ENCODE measurements around the gene AFDN. TPM values are rescaled to one million over a fixed set of nuclear protein-coding genes. Genes with fewer than 3 reads are reported as not detected.

AFDN gene
- total RNA-seq, 4 donors from 2014 or later: 133 to 391 (median 148) TPM

GRCh38 chr6:168002804-168003203, 176.1 kb downstream of the AFDN start:
- Histone ChIP-seq H3K4me1 (peaks cover 5% of the 10 kb centered on the region), H3K36me3 (no peaks in the 10 kb centered on the region), H3K4me3 (no peak overlapping the region), H3K27me3 (peaks cover 5% of the 10 kb centered on the region), H3K9me3 (no peaks in the 10 kb centered on the region), H3K27ac (no peak overlapping the region)
- WGBS: 85% methylated on average over 6 of the region's 6 CpGs
- DNase-seq (ENCODE audit: low spot score in 2 of 2): no peak
- TF ChIP-seq POLR2AphosphoS5 (IDR thresholded peaks at IDR 0.05) (no peak), CTCF (IDR thresholded peaks at IDR 0.05) (no peak), EP300 (IDR thresholded peaks at IDR 0.05) (no peak), POLR2A (IDR thresholded peaks at IDR 0.05) (no peak)

GRCh38 chr6:168004023-168004422, 177.3 kb downstream of the AFDN start:
- Histone ChIP-seq H3K27me3 (no peaks in the 10 kb centered on the region), H3K27ac (no peak overlapping the region), H3K4me3 (no peak overlapping the region), H3K4me1 (peaks cover 5% of the 10 kb centered on the region), H3K9me3 (no peaks in the 10 kb centered on the region), H3K36me3 (no peaks in the 10 kb centered on the region)
- TF ChIP-seq POLR2A (IDR thresholded peaks at IDR 0.05): no peak
- 66% methylated on average over 7 of the region's 7 CpGs for WGBS
- DNase-seq (ENCODE audit: low spot score in 2 of 2): no peak

- Histone ChIP-seq H3K27me3 (no peaks in the 10 kb centered on the region), H3K27ac (no peak overlapping the region), H3K4me1 (peaks cover 5% of the 10 kb centered on the region), H3K36me3 (no peaks in the 10 kb centered on the region), H3K9me3 (no peaks in the 10 kb centered on the region), H3K4me3 (no peak overlapping the region)
- no peak for DNase-seq (ENCODE audit: low spot score in 2 of 2)
- WGBS: 90% methylated on average over 11 of the region's 11 CpGs
- TF ChIP-seq EP300 (IDR thresholded peaks at IDR 0.05): no peak
Observed at GRCh38 chr6:168004945-168005344, 178.2 kb downstream of the AFDN start.

GRCh38 chr6:168005796-168006195, 179.1 kb downstream of the AFDN start:
- Histone ChIP-seq H3K27ac (no peak overlapping the region), H3K4me1 (peaks cover 5% of the 10 kb centered on the region), H3K4me3 (no peak overlapping the region), H3K9me3 (no peaks in the 10 kb centered on the region), H3K36me3 (no peaks in the 10 kb centered on the region), H3K27me3 (no peaks in the 10 kb centered on the region)
- DNase-seq (ENCODE audit: low spot score in 2 of 2): no peak
- TF ChIP-seq POLR2A (IDR thresholded peaks at IDR 0.05): no peak
- TF ChIP-seq POLR2AphosphoS5 (IDR thresholded peaks at IDR 0.05): no peak
- TF ChIP-seq CTCF (IDR thresholded peaks at IDR 0.05): no peak
- no peak for TF ChIP-seq EP300 (IDR thresholded peaks at IDR 0.05)
- 96% methylated on average over 6 of the region's 6 CpGs for WGBS

GRCh38 chr6:168007592-168008338, 181.1 kb downstream of the AFDN start:
- TF ChIP-seq EP300 (IDR thresholded peaks at IDR 0.05): no peak
- no peak for TF ChIP-seq CTCF (IDR thresholded peaks at IDR 0.05)
- TF ChIP-seq POLR2AphosphoS5 (IDR thresholded peaks at IDR 0.05): no peak
- no peak for TF ChIP-seq POLR2A (IDR thresholded peaks at IDR 0.05)
- Histone ChIP-seq H3K4me3 (no peak overlapping the region), H3K27ac (no peak overlapping the region), H3K36me3 (no peaks in the 10 kb centered on the region), H3K4me1 (peaks cover 5% of the 10 kb centered on the region), H3K27me3 (no peaks in the 10 kb centered on the region), H3K9me3 (no peaks in the 10 kb centered on the region)
- WGBS: 18% methylated on average over 3 of the region's 3 CpGs
- no peak for DNase-seq (ENCODE audit: low spot score in 2 of 2)

- Histone ChIP-seq H3K27me3 (no peaks in the 10 kb centered on the region), H3K9me3 (no peaks in the 10 kb centered on the region), H3K36me3 (no peaks in the 10 kb centered on the region), H3K4me1 (peaks cover 5% of the 10 kb centered on the region), H3K4me3 (no peak overlapping the region), H3K27ac (no peak overlapping the region)
- TF ChIP-seq POLR2AphosphoS5 (IDR thresholded peaks at IDR 0.05): no peak
- TF ChIP-seq CTCF (IDR thresholded peaks at IDR 0.05): no peak
- no peak for TF ChIP-seq EP300 (IDR thresholded peaks at IDR 0.05)
- TF ChIP-seq POLR2A (IDR thresholded peaks at IDR 0.05): no peak
- 83% methylated on average over 3 of the region's 3 CpGs for WGBS
- DNase-seq (ENCODE audit: low spot score in 2 of 2): no peak
Observed at GRCh38 chr6:168009331-168009730, 182.6 kb downstream of the AFDN start.

All from suprapubic skin (tissue), 4 donors.